ENCODE measurements around the gene TWIST2.

TWIST2 gene

GRCh38 chr2:238839428-238839827 is 8.5 kb upstream of the TWIST2 start:
- no peaks in the 10 kb centered on the region for H3K27me3 ChIP-seq (ENCODE audit: insufficient read depth, poor library complexity, severe bottlenecking)
- H3K27ac ChIP-seq (replicated peaks), result no peak overlapping the region
- no peak for TF ChIP-seq CTCF (IDR thresholded peaks at IDR 0.05; ENCODE audit: insufficient read depth, low read length)
- TF ChIP-seq GABPA (IDR thresholded peaks at IDR 0.05; ENCODE audit: low read depth), result no peak
- no peak for TF ChIP-seq SPI1 (IDR thresholded peaks at IDR 0.05; ENCODE audit: borderline replicate concordance, low read depth)
- TF ChIP-seq POLR2AphosphoS5 (IDR thresholded peaks at IDR 0.05; ENCODE audit: low read depth), result no peak
- no peak for TF ChIP-seq REST (IDR thresholded peaks at IDR 0.05; ENCODE audit: insufficient replicate concordance, low read depth)
- H3K4me3 ChIP-seq (replicated peaks; ENCODE audit: insufficient read depth, low read length), result no peak overlapping the region
- DNase-seq (ENCODE audit: low read depth in 1 of 2, low spot score in 1 of 2), result no peak

GRCh38 chr2:238841542-238842164 is 6.2 kb upstream of the TWIST2 start:
- DNase-seq (ENCODE audit: low read depth in 1 of 2, low spot score in 1 of 2), result no peak
- H3K4me3 ChIP-seq (replicated peaks; ENCODE audit: insufficient read depth, low read length), result no peak overlapping the region
- no peak overlapping the region for H3K27ac ChIP-seq (replicated peaks)
- TF ChIP-seq CTCF (IDR thresholded peaks at IDR 0.05; ENCODE audit: insufficient read depth, low read length) (no peak), SPI1 (IDR thresholded peaks at IDR 0.05; ENCODE audit: borderline replicate concordance, low read depth) (no peak), GABPA (IDR thresholded peaks at IDR 0.05; ENCODE audit: low read depth) (no peak)
- peaks cover 13% of the 10 kb centered on the region for H3K27me3 ChIP-seq (ENCODE audit: insufficient read depth, poor library complexity, severe bottlenecking)

GRCh38 chr2:238843476-238843875 is 4.4 kb upstream of the TWIST2 start:
- no peak for DNase-seq (ENCODE audit: low read depth in 1 of 2, low spot score in 1 of 2)
- TF ChIP-seq REST (IDR thresholded peaks at IDR 0.05; ENCODE audit: insufficient replicate concordance, low read depth) (no peak), SPI1 (IDR thresholded peaks at IDR 0.05; ENCODE audit: borderline replicate concordance, low read depth) (no peak), CTCF (IDR thresholded peaks at IDR 0.05; ENCODE audit: insufficient read depth, low read length) (no peak), GABPA (IDR thresholded peaks at IDR 0.05; ENCODE audit: low read depth) (no peak)
- H3K4me3 ChIP-seq (replicated peaks; ENCODE audit: insufficient read depth, low read length), result no peak overlapping the region
- H3K27me3 ChIP-seq (ENCODE audit: insufficient read depth, poor library complexity, severe bottlenecking), result peaks cover 19% of the 10 kb centered on the region
- H3K27ac ChIP-seq (replicated peaks), result no peak overlapping the region

Measured in HL-60 (cell line).